Liver (tissue), 9 donors: Measurements from ENCODE around the gene NKX1-1. TPM values are rescaled to one million over a fixed set of nuclear protein-coding genes. Genes with fewer than 3 reads are reported as not detected.

Source experiments
- DNase-seq: peaks from one replicate; pipeline ENCODE4 v3.0.0-alpha.2; 2017; ENCODE audit warnings: low spot score
- H3K27ac ChIP-seq, 2 donors: one replicate each; pipeline ENCODE4 v1.7.0; 2013; ENCODE audit warnings: inconsistent platforms in 2 of 2, low read length in 2 of 2, control low read depth in 1 of 2, low read depth in 1 of 2, mild to moderate bottlenecking in 1 of 2
- H3K27me3 ChIP-seq, 4 donors: one replicate each; pipeline versions ENCODE4 v1.6.1 to v1.7.0; 2013; ENCODE audit warnings: low read length in 3 of 4, inconsistent platforms in 1 of 4, mild to moderate bottlenecking in 1 of 4, moderate library complexity in 1 of 4; ENCODE audit not compliant: control insufficient read depth in 4 of 4, insufficient read depth in 4 of 4
- H3K36me3 ChIP-seq, 4 donors: one replicate each; pipeline versions ENCODE4 v1.6.1 to v1.7.0; 2013; ENCODE audit warnings: low read length in 3 of 4, mild to moderate bottlenecking in 3 of 4, low read depth in 1 of 4, moderate library complexity in 1 of 4; ENCODE audit not compliant: control insufficient read depth in 4 of 4, insufficient read depth in 3 of 4
- H3K4me1 ChIP-seq, 4 donors: one replicate each; pipeline versions ENCODE4 v1.6.1 to v1.7.0; 2013; ENCODE audit warnings: low read length in 3 of 4, mild to moderate bottlenecking in 3 of 4, moderate library complexity in 1 of 4; ENCODE audit not compliant: control insufficient read depth in 4 of 4, insufficient read depth in 4 of 4
- H3K4me3 ChIP-seq, 3 donors: one replicate each; pipeline versions ENCODE4 v1.6.1 to v1.7.0; 2013; ENCODE audit warnings: low read length in 3 of 3, control low read depth in 1 of 3, low read depth in 1 of 3, mild to moderate bottlenecking in 1 of 3
- H3K9ac ChIP-seq, 2 donors: one replicate each; pipeline ENCODE4 v1.7.0; 2013; ENCODE audit warnings: low read length in 2 of 2, mild to moderate bottlenecking in 2 of 2, moderate library complexity in 2 of 2, control low read depth in 1 of 2, low read depth in 1 of 2
- H3K9me3 ChIP-seq, 4 donors: one replicate each; pipeline versions ENCODE4 v1.6.1 to v1.7.0; 2013; ENCODE audit warnings: low read length in 3 of 4; ENCODE audit not compliant: control insufficient read depth in 4 of 4
- EGR1 ChIP-seq, 2 donors: IDR thresholded peaks; 2 replicates each; pipeline ENCODE4 v1.6.1; 2016 to 2018; ENCODE audit warnings: antibody characterized with exemption in 2 of 2, low read depth in 2 of 2
- FOXA1 ChIP-seq: IDR thresholded peaks from 2 replicates; pipeline ENCODE4 v1.6.1; 2016; ENCODE audit warnings: antibody characterized with exemption
- FOXA2 ChIP-seq: IDR thresholded peaks from 2 replicates; pipeline ENCODE4 v1.6.1; 2016; ENCODE audit warnings: antibody characterized with exemption
- GABPA ChIP-seq, 2 donors: IDR thresholded peaks in 1 of 2; conservative IDR thresholded peaks in 1 of 2; 2 replicates each; pipeline ENCODE4 v1.6.1; 2016; ENCODE audit warnings: antibody characterized with exemption in 2 of 2, mild to moderate bottlenecking in 1 of 2, moderate library complexity in 1 of 2
- HNF4A ChIP-seq, 2 donors: conservative IDR thresholded peaks; 2 replicates each; pipeline ENCODE4 v1.6.1; 2016; ENCODE audit warnings: antibody characterized with exemption in 2 of 2, mild to moderate bottlenecking in 2 of 2
- HNF4G ChIP-seq: IDR thresholded peaks from 2 replicates; pipeline ENCODE4 v1.6.1; 2016; ENCODE audit warnings: antibody characterized with exemption
- NR2F2 ChIP-seq: IDR thresholded peaks from 2 replicates; pipeline ENCODE4 v1.6.1; 2016; ENCODE audit warnings: antibody characterized with exemption
- RAD21 ChIP-seq, 2 donors: IDR thresholded peaks; 2 replicates each; pipeline ENCODE4 v1.6.1; 2016; ENCODE audit warnings: antibody characterized with exemption in 2 of 2, mild to moderate bottlenecking in 2 of 2
- RXRA ChIP-seq, 2 donors: IDR thresholded peaks; 2 replicates each; pipeline ENCODE4 v1.6.1; 2017 to 2018; ENCODE audit warnings: antibody characterized with exemption in 2 of 2, mild to moderate bottlenecking in 1 of 2
- SP1 ChIP-seq: IDR thresholded peaks from 2 replicates; pipeline ENCODE4 v1.6.1; 2018; ENCODE audit warnings: antibody characterized with exemption, mild to moderate bottlenecking
- TAF1 ChIP-seq: conservative IDR thresholded peaks from 2 replicates; pipeline ENCODE4 v1.6.1; 2016; ENCODE audit warnings: antibody characterized with exemption, mild to moderate bottlenecking
- YY1 ChIP-seq: IDR thresholded peaks from 2 replicates; pipeline ENCODE4 v1.6.1; 2016; ENCODE audit warnings: antibody characterized with exemption, mild to moderate bottlenecking
- WGBS: extraction: QIAGEN DNeasy Blood & Tissue Kit; methylation state at CpG from one replicate; pipeline ENCODE4 v1.1.7; 2013; 5-methylcytosine and 5-hydroxymethylcytosine counted together
- polyA plus RNA-seq, 2 donors: library from polyadenylated mRNA; stranded (reverse) in 1 of 2; unstranded in 1 of 2; fragments of 200-250 nt in 1 of 2; fragments of >200 nt in 1 of 2; fragmentation: Nextera tagmentation in 1 of 2; extraction: Ambion mirVana in 1 of 2; gene quantifications; one replicate each; pipeline versions ENCODE4 v1.2.1 to v1.2.3, GENCODE V29; 2013 to 2015
- total RNA-seq, 2 donors: library from RNA; depleted of rRNA; stranded (reverse); fragments of >200 nt; gene quantifications; one replicate each; pipeline ENCODE4 v1.2.3, GENCODE V29; 2014
- TF ChIP-seq, protein P1 (sequence below): fragments of 150-350 bp; IDR thresholded peaks from 2 replicates; pipeline ENCODE4 v1.5.1; 2017; ENCODE audit warnings: improper control_type of control experiment, low read depth, low read length; ENCODE audit not compliant: missing input control
- TF ChIP-seq, protein P2 (sequence below): IDR thresholded peaks from 2 replicates; pipeline ENCODE4 v1.6.1; 2016; ENCODE audit warnings: antibody characterized with exemption
- TF ChIP-seq, protein P3 (sequence below): IDR thresholded peaks from 2 replicates; pipeline ENCODE4 v1.6.1; 2016; ENCODE audit warnings: antibody characterized with exemption
- TF ChIP-seq, protein P4 (sequence below): IDR thresholded peaks from 2 replicates; pipeline ENCODE4 v1.6.1; 2016; ENCODE audit warnings: antibody characterized with exemption, mild to moderate bottlenecking
- TF ChIP-seq, protein P5 (sequence below): IDR thresholded peaks from 2 replicates; pipeline ENCODE4 v1.6.1; 2016; ENCODE audit warnings: antibody characterized with exemption
- donor health status: healthy.
- donor health status: healthy.
- donor health status: healthy.
- donor health status: healthy.
- donor health status: healthy.

NKX1-1 gene
- total and polyA plus RNA-seq, 4 donors, result not detected

DNA sequence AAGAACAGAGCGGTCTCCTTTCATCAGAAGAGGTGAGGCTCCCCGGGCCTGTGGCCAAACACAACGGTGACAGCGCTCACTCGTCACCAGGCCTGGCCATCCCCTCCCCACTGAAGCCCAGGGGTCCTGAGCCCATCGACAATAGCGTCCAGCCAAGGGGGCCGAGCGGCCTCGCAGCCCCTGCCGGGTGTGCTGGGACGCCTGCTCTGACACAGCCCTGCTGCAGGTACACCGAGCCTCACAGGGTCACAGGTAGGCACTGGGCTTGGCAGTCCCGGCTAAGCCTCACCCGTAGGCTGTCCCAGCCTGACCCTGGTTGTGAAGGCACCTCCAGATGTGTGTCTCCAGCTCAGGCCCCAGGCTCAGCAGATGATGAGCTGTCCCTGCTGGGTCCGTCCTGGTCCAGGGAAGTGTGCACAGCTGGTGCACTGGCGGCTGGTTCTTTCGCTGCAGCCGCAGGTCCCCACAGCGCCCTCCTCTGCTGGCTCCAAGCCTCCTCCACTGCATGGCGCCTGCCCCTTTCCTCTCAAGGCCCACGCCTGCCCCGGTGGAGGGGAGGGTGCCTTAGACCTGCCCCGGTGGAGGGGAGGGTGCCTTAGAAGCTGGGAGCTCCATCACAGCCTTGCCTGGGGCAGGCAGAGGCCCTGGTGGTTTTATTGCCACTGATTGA is 37.7 kb downstream of the NKX1-1 start:
- Histone ChIP-seq H3K36me3 (peaks cover 0 to 6% (median 3%) of the 10 kb centered on the region in 4 donors), H3K4me3 (no peak overlapping the region), H3K9me3 (no peaks in the 10 kb centered on the region), H3K4me1 (peaks cover 6 to 22% (median 9%) of the 10 kb centered on the region in 4 donors), H3K27me3 (no peaks in the 10 kb centered on the region), H3K9ac (no peak overlapping the region), H3K27ac (no peak overlapping the region)
- DNase-seq, result no peak
- TF ChIP-seq RXRA (IDR thresholded peaks at IDR 0.05) (no peak), GABPA (IDR thresholded peaks at IDR 0.05 in 1 of 2, conservative IDR thresholded peaks at IDR 0.05 in 1 of 2) (no peak), RAD21 (IDR thresholded peaks at IDR 0.05) (no peak), HNF4G (no peak), EGR1 (IDR thresholded peaks at IDR 0.05; ENCODE audit: low read depth in 2 of 2) (no peak), YY1 (no peak), HNF4A (conservative IDR thresholded peaks at IDR 0.05) (no peak), FOXA1 (no peak), TAF1 (no peak), SP1 (no peak), NR2F2 (no peak), FOXA2 (no peak)
- TF ChIP-seq, protein P1, sequence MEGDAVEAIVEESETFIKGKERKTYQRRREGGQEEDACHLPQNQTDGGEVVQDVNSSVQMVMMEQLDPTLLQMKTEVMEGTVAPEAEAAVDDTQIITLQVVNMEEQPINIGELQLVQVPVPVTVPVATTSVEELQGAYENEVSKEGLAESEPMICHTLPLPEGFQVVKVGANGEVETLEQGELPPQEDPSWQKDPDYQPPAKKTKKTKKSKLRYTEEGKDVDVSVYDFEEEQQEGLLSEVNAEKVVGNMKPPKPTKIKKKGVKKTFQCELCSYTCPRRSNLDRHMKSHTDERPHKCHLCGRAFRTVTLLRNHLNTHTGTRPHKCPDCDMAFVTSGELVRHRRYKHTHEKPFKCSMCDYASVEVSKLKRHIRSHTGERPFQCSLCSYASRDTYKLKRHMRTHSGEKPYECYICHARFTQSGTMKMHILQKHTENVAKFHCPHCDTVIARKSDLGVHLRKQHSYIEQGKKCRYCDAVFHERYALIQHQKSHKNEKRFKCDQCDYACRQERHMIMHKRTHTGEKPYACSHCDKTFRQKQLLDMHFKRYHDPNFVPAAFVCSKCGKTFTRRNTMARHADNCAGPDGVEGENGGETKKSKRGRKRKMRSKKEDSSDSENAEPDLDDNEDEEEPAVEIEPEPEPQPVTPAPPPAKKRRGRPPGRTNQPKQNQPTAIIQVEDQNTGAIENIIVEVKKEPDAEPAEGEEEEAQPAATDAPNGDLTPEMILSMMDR, result no peak
- TF ChIP-seq, protein P2, sequence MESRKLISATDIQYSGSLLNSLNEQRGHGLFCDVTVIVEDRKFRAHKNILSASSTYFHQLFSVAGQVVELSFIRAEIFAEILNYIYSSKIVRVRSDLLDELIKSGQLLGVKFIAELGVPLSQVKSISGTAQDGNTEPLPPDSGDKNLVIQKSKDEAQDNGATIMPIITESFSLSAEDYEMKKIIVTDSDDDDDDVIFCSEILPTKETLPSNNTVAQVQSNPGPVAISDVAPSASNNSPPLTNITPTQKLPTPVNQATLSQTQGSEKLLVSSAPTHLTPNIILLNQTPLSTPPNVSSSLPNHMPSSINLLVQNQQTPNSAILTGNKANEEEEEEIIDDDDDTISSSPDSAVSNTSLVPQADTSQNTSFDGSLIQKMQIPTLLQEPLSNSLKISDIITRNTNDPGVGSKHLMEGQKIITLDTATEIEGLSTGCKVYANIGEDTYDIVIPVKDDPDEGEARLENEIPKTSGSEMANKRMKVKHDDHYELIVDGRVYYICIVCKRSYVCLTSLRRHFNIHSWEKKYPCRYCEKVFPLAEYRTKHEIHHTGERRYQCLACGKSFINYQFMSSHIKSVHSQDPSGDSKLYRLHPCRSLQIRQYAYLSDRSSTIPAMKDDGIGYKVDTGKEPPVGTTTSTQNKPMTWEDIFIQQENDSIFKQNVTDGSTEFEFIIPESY, result no peak
- TF ChIP-seq, protein P3, sequence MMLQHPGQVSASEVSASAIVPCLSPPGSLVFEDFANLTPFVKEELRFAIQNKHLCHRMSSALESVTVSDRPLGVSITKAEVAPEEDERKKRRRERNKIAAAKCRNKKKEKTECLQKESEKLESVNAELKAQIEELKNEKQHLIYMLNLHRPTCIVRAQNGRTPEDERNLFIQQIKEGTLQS, result no peak
- TF ChIP-seq, protein P4, sequence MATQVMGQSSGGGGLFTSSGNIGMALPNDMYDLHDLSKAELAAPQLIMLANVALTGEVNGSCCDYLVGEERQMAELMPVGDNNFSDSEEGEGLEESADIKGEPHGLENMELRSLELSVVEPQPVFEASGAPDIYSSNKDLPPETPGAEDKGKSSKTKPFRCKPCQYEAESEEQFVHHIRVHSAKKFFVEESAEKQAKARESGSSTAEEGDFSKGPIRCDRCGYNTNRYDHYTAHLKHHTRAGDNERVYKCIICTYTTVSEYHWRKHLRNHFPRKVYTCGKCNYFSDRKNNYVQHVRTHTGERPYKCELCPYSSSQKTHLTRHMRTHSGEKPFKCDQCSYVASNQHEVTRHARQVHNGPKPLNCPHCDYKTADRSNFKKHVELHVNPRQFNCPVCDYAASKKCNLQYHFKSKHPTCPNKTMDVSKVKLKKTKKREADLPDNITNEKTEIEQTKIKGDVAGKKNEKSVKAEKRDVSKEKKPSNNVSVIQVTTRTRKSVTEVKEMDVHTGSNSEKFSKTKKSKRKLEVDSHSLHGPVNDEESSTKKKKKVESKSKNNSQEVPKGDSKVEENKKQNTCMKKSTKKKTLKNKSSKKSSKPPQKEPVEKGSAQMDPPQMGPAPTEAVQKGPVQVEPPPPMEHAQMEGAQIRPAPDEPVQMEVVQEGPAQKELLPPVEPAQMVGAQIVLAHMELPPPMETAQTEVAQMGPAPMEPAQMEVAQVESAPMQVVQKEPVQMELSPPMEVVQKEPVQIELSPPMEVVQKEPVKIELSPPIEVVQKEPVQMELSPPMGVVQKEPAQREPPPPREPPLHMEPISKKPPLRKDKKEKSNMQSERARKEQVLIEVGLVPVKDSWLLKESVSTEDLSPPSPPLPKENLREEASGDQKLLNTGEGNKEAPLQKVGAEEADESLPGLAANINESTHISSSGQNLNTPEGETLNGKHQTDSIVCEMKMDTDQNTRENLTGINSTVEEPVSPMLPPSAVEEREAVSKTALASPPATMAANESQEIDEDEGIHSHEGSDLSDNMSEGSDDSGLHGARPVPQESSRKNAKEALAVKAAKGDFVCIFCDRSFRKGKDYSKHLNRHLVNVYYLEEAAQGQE, result no peak
- TF ChIP-seq, protein P5, sequence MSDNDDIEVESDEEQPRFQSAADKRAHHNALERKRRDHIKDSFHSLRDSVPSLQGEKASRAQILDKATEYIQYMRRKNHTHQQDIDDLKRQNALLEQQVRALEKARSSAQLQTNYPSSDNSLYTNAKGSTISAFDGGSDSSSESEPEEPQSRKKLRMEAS, result no peak
- WGBS, result 95% methylated on average over 24 of the region's 24 CpGs
